Adrenal gland (tissue), 5 donors: ENCODE data around the gene TRIM72.
"Not testable (repeated sequence)": the region's sequence is repeated elsewhere in the genome, so short reads cannot be mapped to it uniquely, and the experiment has no call there.

Source experiments
- CTCF ChIP-seq, 6 experiments: fragments of 450-650 bp in 4 of 6; fragments of 200-600 bp in 2 of 6; sonication (generic) in 1 of 6; IDR thresholded peaks; 1 replicate in 5 of 6; 2 replicates in 1 of 6; pipeline versions ENCODE4 v1.5.1 to v1.8.0; 2016 to 2021; ENCODE audit warnings: antibody characterized with exemption in 6 of 6, mild to moderate bottlenecking in 2 of 6, moderate library complexity in 1 of 6
- POLR2A ChIP-seq, 2 donors: fragments of 450-650 bp; IDR thresholded peaks; one replicate each; pipeline ENCODE4 v1.6.1; 2017; ENCODE audit warnings: antibody characterized with exemption in 2 of 2, mild to moderate bottlenecking in 2 of 2, moderate library complexity in 1 of 2
- donor health status: DM: no; HTN: no; CAD: no.

GRCh38 chr16:31200111-31200510 is 13.8 kb upstream of the TRIM72 start:
- TF ChIP-seq CTCF, POLR2A (IDR thresholded peaks at IDR 0.05): not testable (repeated sequence)
